Mesenteric fat pad (tissue), 1 donor: ENCODE results near the gene RBPJ. TPM values are rescaled to one million over a fixed set of nuclear protein-coding genes. Genes with fewer than 3 reads are reported as not detected.
"Not testable (repeated sequence)": the region's sequence is repeated elsewhere in the genome, so short reads cannot be mapped to it uniquely, and the experiment has no call there.

ENCODE experiments used
- DNase-seq: peaks from one replicate; pipeline ENCODE4 v3.0.0-alpha.2; 2020; ENCODE audit warnings: low spot score
- total RNA-seq: library from RNA; stranded (reverse); fragmentation: NEBNext Ultra II Directional; extraction: Animal tissue kit (Norgen Biotek cat#: 25700); gene quantifications from one replicate; pipeline ENCODE4 v1.2.1, GENCODE V29; 2021
- donor health status: DM: yes; HTN: yes; CAD: no.

The RBPJ gene
- total RNA-seq, 1 donor from 2014 or later: 112 TPM

GRCh38 chr4:26300314-26301307, 20.2 kb upstream of the RBPJ start:
- no peak for DNase-seq

GRCh38 chr4:26302031-26302899, 18.5 kb upstream of the RBPJ start:
- DNase-seq: no peak

GRCh38 chr4:26303008-26303407, 17.8 kb upstream of the RBPJ start:
- no peak for DNase-seq

GRCh38 chr4:26307037-26307800, 13.6 kb upstream of the RBPJ start:
- DNase-seq: no peak

DNA sequence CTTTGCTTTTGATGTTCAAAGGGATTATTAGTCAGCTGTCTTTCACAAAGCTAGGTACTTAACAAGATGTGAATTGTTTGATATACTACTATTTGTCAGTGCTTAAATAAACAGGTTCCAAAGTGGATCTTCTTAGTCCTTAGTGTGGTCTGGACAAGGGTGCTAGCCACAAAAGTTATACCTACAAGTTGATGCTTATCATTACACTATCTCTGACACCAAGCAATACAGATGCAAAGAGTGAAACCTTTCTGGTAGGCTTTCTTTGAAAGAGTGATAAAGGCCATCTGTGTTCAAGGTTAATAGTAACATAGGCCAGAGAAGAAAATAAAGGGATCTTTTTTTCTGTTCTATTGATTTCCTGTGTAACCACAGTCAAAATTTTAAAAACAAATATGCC, 12.2 kb upstream of the RBPJ start:
- no peak for DNase-seq

GRCh38 chr4:26310264-26310663, 10.6 kb upstream of the RBPJ start:
- no peak for DNase-seq

DNA sequence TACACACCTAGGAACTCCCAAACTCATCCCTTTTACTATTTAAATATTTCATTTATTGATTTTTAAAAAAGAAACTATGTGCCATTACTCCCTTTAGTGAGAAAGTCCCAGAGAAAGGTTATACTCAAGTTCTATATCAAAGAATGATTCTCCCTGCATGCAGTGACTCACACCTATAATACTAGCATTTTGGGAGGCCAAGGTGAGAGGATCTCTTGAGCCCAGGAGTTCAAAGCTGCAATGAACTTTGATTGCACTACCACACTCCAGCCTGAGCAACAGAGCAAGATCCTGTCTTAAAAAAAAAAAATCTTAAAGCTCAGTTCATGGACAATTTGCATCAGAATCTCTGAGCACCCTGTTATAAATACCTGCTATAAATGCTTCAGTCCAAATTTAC, 9.2 kb upstream of the RBPJ start:
- DNase-seq: no peak

DNA sequence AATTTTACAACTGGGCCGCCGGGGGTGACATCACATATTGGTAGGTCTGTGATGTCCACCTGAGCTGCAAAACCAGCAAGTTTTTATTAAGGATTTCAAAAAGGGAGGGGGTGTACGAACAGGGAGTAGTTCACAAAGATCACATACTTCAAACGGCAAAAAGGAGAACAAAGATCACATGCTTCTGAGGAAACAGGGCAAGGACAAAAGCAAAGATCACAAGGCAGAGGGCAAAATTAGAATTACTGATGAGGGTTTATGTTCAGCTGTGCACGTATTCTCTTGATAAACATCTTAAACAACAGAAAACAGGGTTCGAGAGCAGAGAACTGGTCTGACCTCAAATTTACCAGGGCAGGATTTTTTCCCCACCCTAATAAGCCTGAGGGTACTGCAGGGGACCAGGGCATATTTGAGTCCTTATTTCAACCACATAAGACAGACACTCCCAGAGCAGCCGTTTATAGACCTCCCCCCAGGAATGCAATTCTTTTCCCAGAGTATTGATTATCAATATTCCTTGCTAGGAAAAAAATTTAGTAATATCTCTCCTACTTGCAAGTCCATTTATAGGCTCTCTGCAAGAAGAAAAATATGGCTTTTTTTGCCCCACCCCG, 5.4 kb upstream of the RBPJ start:
- not testable (repeated sequence) for DNase-seq

DNA sequence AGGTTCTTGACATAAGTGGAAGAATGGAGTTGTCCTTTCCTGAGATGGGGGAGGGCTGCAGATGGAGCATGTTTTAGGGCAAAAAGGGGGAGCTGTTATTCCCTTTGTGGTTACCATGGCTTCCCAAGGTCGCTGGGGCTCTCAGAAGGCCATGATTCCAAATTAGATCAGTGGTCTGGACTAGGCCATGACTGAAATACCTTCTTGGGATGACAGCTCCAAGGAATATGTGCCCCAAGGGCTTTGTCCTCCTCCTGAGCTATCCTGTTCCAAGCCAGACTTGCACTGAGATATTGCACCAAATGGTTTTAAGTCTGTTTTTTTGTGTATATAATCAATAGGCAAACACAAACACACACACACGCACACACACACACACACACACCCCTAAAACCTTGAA, 3.0 kb upstream of the RBPJ start:
- no peak for DNase-seq

- peak; percentile 98 for DNase-seq
Observed at GRCh38 chr4:26319467-26319948, 1.3 kb upstream of the RBPJ start.

GRCh38 chr4:26319949-26320537, 771 bp upstream of the RBPJ start:
- DNase-seq: no peak

- no peak for DNase-seq
Observed at GRCh38 chr4:26321373-26322221, 783 bp downstream of the RBPJ start.

DNA sequence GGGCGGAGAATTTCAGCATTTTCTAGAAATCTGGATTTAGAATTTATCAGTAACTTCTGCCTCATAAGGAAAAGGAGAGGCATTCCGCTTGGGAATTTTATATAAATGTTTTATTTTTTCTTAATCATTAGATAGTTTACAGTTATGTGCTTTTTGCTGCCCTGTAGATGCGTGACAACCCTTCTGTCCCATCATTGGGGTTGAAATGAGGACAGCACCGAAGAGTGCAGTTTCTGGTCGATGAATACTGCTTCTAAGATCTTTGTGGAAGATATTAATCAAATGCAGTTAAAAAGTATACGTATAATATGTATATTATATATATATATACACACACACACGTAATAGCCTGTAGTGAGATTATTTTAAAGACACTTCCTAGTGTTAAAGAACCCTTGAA, 1.5 kb downstream of the RBPJ start:
- DNase-seq: no peak

DNA sequence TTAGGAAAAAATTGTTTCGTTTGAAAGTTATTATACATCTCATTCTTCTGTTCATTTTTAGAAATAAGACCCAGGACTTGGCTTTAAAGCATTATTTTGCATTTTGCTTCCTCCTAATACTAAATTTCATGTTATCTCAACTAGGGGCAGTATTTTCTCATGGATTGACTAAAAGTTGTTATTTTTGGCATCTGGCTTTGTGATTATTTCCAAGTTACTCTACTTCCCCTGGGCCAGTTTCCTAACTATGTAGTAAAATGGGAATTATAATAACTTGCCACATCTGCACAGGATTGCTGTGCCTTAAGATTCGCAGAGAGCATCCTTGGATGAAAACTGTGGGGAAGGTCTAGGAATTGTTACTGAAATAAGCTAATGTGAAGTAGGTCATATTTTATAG, 3.0 kb downstream of the RBPJ start:
- DNase-seq: no peak

GRCh38 chr4:26325191-26325590, 4.4 kb downstream of the RBPJ start:
- no peak for DNase-seq

GRCh38 chr4:26326791-26327190, 6.0 kb downstream of the RBPJ start:
- no peak for DNase-seq

DNA sequence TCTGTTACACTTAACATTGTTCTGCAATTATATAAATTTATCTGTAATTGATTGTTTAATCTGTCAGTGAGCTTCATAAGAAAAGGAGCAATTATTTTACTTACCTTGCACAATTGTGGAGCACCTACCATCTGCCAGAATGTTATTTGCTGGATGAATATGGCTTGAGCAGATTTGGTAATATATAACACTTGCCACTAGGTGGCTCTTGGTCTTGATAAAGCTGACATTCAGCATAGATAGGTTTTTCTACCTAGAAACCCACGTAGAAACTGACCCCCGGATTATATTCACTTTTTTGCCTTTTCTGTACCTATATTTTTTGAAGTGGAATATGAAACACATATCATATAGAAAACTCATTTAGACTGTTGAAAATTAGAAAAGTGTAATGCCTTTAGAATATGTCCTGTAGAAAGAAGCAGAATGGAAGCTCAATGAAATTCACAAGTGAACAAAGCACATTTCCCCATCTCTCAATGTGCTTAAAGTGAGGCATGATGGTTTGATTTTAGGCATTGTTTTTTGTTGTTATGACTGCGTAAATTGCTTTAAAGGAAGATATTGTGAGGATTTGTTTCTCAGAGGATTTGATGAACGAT, 9.5 kb downstream of the RBPJ start:
- DNase-seq: no peak

GRCh38 chr4:26330946-26331345, 10.1 kb downstream of the RBPJ start:
- no peak for DNase-seq

DNA sequence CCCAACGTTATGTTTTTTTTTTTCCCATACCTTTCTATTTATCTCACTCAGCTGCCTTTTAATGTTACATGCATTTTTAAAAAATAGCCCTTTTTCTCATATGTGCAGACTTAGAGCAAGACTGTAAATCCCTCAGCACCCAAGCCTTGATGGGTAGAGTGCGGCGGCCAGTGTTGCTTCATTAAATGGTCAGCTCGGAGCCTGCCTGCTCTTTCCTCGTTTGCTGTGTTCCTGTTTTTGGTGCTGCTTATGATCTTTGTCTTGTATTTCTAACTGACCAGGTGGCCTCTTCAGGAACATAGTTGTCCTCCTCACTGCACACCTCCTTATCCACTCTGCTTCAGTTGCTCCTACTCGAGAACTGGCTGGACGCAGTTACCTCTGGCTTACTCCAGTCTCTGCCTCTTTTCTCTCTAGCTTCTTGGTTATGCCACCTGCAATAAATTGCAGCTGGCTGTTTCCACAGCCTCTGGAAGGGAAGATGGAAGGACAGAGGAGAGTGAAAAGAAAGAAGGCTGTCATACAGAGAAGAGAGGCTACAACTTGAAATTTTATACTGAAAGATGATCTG, 10.7 kb downstream of the RBPJ start:
- DNase-seq: no peak
